Stimulated activated CD8-positive, alpha-beta memory T cell treated with anti-CD3 and anti-CD28 coated beads, Interleukin-4, amount 100 ng/mL, for 4 hours (primary cell): Measurements from ENCODE around the gene RASSF7.

Experiments used
- DNase-seq, 2 donors: peaks; one replicate each; pipeline ENCODE4 v3.0.0-alpha.2; 2020; ENCODE audit warnings: low read depth in 2 of 2, low spot score in 1 of 2

Gene RASSF7

DNA sequence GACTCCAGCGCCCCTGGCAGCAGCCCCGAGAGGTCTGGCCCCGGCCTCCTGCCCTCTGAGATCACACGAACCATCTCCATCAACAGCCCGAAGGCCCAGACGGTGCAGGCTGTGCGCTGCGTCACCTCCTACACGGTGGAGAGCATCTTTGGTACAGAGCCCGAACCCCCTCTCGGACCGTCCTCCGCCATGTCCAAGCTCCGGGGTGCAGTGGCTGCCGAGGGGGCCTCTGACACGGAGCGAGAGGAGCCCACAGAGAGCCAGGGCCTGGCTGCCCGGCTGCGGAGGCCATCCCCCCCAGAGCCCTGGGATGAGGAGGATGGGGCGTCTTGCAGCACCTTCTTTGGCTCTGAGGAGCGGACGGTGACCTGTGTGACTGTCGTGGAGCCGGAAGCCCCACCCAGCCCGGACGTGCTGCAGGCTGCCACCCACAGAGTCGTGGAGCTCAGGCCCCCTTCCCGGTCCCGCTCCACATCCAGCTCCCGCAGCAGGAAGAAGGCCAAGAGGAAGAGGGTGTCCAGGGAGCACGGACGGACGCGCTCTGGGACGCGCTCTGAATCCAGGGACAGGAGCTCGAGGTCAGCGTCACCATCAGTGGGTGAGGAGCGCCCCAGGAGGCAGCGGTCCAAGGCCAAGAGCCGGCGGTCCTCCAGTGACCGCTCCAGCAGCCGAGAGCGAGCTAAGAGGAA, 47.3 kb downstream of the RASSF7 start:
- DNase-seq, result no peak

DNA sequence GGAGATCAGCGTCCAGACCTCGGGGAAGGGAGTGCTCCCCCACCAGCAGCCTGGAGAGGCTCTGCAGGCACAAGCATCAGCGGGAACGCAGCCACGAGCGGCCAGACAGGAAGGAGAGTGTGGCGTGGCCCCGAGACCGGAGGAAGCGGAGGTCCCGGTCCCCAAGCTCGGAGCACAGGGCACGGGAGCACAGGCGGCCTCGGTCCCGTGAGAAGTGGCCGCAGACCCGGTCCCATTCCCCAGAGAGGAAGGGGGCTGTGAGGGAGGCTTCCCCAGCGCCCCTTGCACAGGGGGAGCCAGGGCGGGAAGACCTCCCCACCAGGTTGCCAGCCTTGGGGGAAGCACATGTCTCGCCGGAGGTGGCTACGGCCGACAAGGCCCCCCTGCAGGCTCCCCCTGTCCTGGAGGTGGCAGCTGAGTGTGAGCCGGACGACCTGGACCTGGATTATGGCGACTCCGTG, 48.1 kb downstream of the RASSF7 start:
- no peak for DNase-seq

- no peak for DNase-seq
Observed at GRCh38 chr11:609341-609811, 48.6 kb downstream of the RASSF7 start.

GRCh38 chr11:610146-610801, 49.5 kb downstream of the RASSF7 start:
- DNase-seq, result no peak

DNA sequence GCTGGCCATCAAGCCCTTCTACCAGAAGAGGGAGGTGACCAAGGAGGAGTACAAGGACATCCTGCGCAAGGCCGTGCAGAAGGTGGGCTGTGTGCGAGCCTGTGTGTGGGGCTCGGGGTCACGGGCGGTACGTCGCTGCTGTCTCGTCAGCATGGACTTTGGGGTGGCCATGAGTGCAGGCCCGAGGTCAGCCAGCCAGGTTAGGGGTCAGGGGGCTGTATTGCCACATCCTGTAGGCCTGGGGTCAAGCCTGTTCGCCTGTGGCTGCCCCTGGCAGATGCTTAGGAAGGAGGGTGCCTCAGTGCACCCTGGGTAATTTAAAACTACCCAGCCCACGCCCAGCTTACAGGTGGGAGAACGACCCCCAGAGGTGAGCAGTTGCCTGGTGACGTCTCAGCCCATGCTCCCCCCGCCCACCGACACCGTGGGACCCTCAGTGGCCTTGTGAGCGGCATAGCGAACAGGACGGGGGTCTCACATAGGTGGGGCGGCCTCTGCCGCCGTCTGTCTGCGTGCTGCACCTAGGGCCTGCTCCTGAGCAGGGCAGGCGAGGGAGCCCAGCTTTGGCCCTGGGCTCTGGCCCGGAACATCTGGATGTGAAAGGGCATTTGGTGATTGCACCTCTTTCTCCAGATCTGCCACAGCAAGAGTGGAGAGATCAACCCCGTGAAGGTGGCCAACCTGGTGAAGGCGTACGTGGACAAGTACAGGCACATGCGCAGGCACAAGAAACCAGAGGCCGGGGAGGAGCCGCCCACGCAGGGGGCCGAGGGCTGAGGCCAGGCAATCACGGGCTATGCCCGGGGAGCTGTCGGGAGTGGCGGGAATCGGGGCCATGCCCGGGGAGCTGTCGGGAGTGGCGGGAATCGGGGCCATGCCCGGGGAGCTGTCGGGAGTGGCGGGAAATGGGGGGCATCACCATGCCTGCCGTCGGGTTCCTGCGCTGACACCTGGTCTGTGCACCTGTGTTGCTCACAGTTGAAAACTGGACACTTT, 50.5 kb downstream of the RASSF7 start:
- DNase-seq, result no peak

DNA sequence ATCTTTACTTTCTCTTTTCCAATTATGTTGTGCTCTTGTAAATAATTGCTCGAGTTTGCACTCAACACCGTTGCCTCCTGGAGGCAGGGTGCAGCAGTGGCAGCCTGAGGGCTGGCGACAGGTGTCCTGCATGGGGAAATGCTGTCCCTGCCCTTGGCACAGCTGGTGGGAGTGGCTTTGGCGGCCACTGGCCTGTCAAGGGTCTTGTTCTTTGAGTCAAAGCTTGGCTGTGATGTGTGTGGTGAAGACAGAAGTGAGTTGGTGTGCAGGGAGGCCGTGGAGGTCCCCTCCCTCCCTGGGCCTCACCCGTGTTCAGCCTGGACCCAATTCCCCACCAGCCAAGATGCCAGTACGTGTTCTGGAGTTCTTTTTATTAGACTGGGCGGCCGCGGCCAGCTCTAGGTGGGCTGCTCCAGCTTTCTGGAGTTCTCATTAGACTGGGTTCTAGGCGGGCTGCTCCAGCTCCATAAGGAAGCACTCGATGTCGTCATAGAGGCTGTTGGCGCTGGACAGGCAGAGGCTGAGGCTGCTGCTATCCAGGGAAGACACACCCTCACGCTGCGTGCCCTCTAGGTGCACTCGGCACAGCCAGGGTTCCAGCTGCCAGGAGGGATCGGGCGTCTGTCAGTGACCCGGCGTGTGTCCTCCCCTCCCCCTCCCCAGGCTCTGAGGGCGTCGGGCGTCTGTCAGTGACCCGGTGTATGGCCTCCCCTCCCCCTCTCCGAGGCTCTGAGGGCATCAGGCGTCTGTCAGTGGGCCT, 51.6 kb downstream of the RASSF7 start:
- no peak for DNase-seq

- DNase-seq, result no peak
Observed at GRCh38 chr11:612961-613300, 52.2 kb downstream of the RASSF7 start.

DNA sequence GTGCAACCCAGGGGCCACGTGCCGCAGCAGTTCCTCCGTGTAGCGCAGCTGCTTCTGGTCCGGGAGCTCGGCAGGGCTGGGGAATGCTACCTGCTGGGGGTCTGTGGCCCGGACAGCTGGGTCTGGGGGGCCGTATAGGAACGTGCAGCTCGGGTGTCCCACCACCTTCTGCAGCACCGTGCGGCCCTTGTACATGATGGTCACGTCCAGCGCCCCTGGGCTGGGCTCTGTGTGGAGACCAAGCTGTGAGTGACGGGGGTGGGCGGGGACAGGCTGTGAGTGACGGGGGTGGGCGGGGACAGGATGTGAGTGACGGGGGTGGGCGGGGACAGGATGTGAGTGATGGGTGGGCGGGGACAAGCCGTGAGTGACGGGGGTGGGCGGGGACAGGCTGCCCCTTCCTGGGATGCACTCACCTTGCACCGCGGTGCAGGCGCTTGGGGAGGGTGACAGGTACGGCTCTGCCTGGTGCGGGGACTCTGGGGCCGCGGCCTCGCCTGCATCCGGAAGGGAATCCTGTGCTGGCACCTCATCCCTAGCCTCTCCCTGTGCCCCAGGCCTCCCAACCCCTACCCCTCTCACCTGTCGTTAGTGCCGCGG, 52.7 kb downstream of the RASSF7 start:
- DNase-seq, result peak; percentile 71 to 74
